ENCODE results near the gene C17orf107. TPM values are rescaled to one million over a fixed set of nuclear protein-coding genes. Genes with fewer than 3 reads are reported as not detected.
A peak's percentile ranks its signal among the peaks of the same experiment; 100 is the strongest.

The C17orf107 gene
- total and polyA plus RNA-seq, 2 experiments from 2014 or later = 3.9 to 8.8 TPM

- Histone ChIP-seq H3K9ac (peak overlapping the region; percentile 94), H3K36me3 (ENCODE audit: low read depth) (no peaks in the 10 kb centered on the region), H3K4me3 (peak overlapping the region; percentile 94), H2AFZ (peak overlapping the region; percentile 81), H3K79me2 (ENCODE audit: insufficient read depth) (peaks cover 57% of the 10 kb centered on the region), H3K4me2 (ENCODE audit: unreplicated experiment) (peak overlapping the region; percentile 92), H3K4me1 (ENCODE audit: insufficient read depth) (peaks cover 17% of the 10 kb centered on the region), H3K27me3 (replicated peaks; ENCODE audit: insufficient read depth) (no peaks in the 10 kb centered on the region), H3F3A (ENCODE audit: insufficient read depth) (peaks cover 36% of the 10 kb centered on the region), H3K9me2 (ENCODE audit: insufficient read depth) (no peaks in the 10 kb centered on the region), H4K20me1 (ENCODE audit: insufficient read depth) (0 out of 2 replicates have a peak, but pooled peaks cover 1% of the 10 kb centered on the region), H3K27ac (peak overlapping the region; percentile 80), H3K9me3 (ENCODE audit: low read depth) (no peaks in the 10 kb centered on the region)
- TF ChIP-seq EZH2 (IDR thresholded peaks at IDR 0.05; ENCODE audit: insufficient read depth, poor library complexity, severe bottlenecking) (no peak), EZH2phosphoT487 (IDR thresholded peaks at IDR 0.05; ENCODE audit: insufficient read depth, low read depth) (no peak)
- DNase-seq = peak; percentile 55
- WGBS, 2 experiments (ENCODE audit: low coverage in 1 of 2, low lambda C conversion rate in 2 of 2, missing lambda C conversion rate in 2 of 2) = 1 to 3% methylated on average over 15 to 16 of the region's 16 CpGs
- in situ Hi-C loops (cut with MboI) = no loop called here
Observed at GRCh38 chr17:4939546-4939795, 40.1 kb downstream of the C17orf107 start.

- H3K27ac ChIP-seq = peak within 1 kb of the TSS; percentile 80
- peaks cover 41% of the 10 kb centered on the region for H3F3A ChIP-seq (ENCODE audit: insufficient read depth)
- H2AFZ ChIP-seq = peak within 1 kb of the TSS; percentile 81
- H3K9me3 ChIP-seq (ENCODE audit: low read depth) = no peaks in the 10 kb centered on the region
- WGBS, 2 experiments (ENCODE audit: low coverage in 1 of 2, low lambda C conversion rate in 2 of 2, missing lambda C conversion rate in 2 of 2) = 1 to 2% methylated on average over 59 to 72 of the region's 72 CpGs
- H3K79me2 ChIP-seq (ENCODE audit: insufficient read depth) = peaks cover 62% of the 10 kb centered on the region
- H4K20me1 ChIP-seq (ENCODE audit: insufficient read depth) = 0 out of 2 replicates have a peak, but pooled peaks cover 6% of the 10 kb centered on the region
- no peaks in the 10 kb centered on the region for H3K27me3 ChIP-seq (replicated peaks; ENCODE audit: insufficient read depth)
- TF ChIP-seq EZH2phosphoT487 (IDR thresholded peaks at IDR 0.05; ENCODE audit: insufficient read depth, low read depth) (no peak), EZH2 (IDR thresholded peaks at IDR 0.05; ENCODE audit: insufficient read depth, poor library complexity, severe bottlenecking) (no peak)
- DNase-seq = peak; percentile 100
- in situ Hi-C loops (cut with MboI) = no loop called here
- no peaks in the 10 kb centered on the region for H3K9me2 ChIP-seq (ENCODE audit: insufficient read depth)
- H3K4me1 ChIP-seq (ENCODE audit: insufficient read depth) = peaks cover 22% of the 10 kb centered on the region
- H3K36me3 ChIP-seq (ENCODE audit: low read depth) = no peaks in the 10 kb centered on the region
- peak within 1 kb of the TSS; percentile 94 for H3K9ac ChIP-seq
- H3K4me2 ChIP-seq (ENCODE audit: unreplicated experiment) = peak within 1 kb of the TSS; percentile 93
- peak within 1 kb of the TSS; percentile 94 for H3K4me3 ChIP-seq
Observed at GRCh38 chr17:4939796-4940554, 40.6 kb downstream of the C17orf107 start, which contains the start of the genes RNF167 and SLC25A11. TSS of gene RNF167 (plus strand) at chr17:4940268. CDS start at chr17:4940910, 642 bp downstream. TSS of gene SLC25A11 (minus strand) at chr17:4940046. CDS start at chr17:4939910, 136 bp downstream.

DNA sequence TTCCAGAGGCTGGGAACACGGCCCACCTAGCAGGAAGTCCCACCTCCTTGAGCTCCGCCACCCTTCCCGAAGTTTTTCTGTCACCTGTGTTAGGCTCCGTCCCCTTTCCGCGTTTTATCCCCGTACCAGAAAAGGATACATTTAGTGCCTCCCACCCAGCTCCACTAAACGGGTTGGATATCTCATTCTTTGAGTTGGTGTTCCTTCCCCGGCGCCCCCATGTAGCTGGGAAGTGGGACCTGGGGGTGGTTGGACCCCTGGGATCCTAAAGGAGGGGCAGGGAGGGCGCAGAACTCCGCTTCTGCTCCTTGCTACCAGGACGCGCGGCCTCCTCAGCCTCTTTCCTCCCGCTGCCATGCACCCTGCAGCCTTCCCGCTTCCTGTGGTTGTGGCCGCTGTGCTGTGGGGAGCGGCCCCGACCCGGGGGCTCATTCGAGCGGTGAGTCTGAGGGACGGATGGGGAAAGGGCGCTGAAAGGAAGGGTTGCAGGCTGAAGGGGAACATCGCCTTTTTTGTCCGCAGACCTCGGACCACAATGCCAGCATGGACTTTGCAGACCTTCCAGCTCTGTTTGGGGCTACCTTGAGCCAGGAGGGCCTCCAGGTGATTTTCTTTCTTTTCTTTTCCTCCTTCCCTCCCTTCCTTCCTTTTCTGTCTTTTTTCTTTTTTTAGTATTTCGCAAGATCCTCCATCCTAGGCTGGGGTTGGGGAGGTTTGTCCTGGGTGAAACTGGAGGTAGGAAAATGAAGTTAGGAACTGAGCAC is 41.4 kb downstream of the C17orf107 start:
- Histone ChIP-seq H3K9me2 (ENCODE audit: insufficient read depth) (no peaks in the 10 kb centered on the region), H3K4me1 (ENCODE audit: insufficient read depth) (peaks cover 28% of the 10 kb centered on the region), H4K20me1 (ENCODE audit: insufficient read depth) (peaks cover 6% of the 10 kb centered on the region; the same call in 1 of the 2 replicates), H3K36me3 (ENCODE audit: low read depth) (peaks cover 3% of the 10 kb centered on the region; the same call in 1 of the 2 replicates), H3K4me3 (peak overlapping the region; percentile 94), H3K27me3 (replicated peaks; ENCODE audit: insufficient read depth) (no peaks in the 10 kb centered on the region), H2AFZ (peak overlapping the region; percentile 81), H3K27ac (peak overlapping the region; percentile 80), H3F3A (ENCODE audit: insufficient read depth) (peaks cover 47% of the 10 kb centered on the region), H3K9ac (peak overlapping the region; percentile 94), H3K4me2 (ENCODE audit: unreplicated experiment) (peak overlapping the region; percentile 93), H3K9me3 (ENCODE audit: low read depth) (no peaks in the 10 kb centered on the region), H3K79me2 (ENCODE audit: insufficient read depth) (peaks cover 70% of the 10 kb centered on the region)
- in situ Hi-C loops (cut with MboI) = no loop called here
- DNase-seq = peak; percentile 91
- 1 to 2% methylated on average over 27 to 29 of the region's 29 CpGs for WGBS, 2 experiments (ENCODE audit: low coverage in 1 of 2, low lambda C conversion rate in 2 of 2, missing lambda C conversion rate in 2 of 2)
- TF ChIP-seq EZH2phosphoT487 (IDR thresholded peaks at IDR 0.05; ENCODE audit: insufficient read depth, low read depth) = no peak
- no peak for TF ChIP-seq EZH2 (IDR thresholded peaks at IDR 0.05; ENCODE audit: insufficient read depth, poor library complexity, severe bottlenecking)

- H3K9me2 ChIP-seq (ENCODE audit: insufficient read depth) = no peaks in the 10 kb centered on the region
- peaks cover 29% of the 10 kb centered on the region for H3K4me1 ChIP-seq (ENCODE audit: insufficient read depth)
- H3K4me3 ChIP-seq = peak overlapping the region; percentile 94
- H3K9ac ChIP-seq = peak overlapping the region; percentile 94
- H3K4me2 ChIP-seq (ENCODE audit: unreplicated experiment) = peak overlapping the region; percentile 93
- no peak for TF ChIP-seq EZH2 (IDR thresholded peaks at IDR 0.05; ENCODE audit: insufficient read depth, poor library complexity, severe bottlenecking)
- TF ChIP-seq EZH2phosphoT487 (IDR thresholded peaks at IDR 0.05; ENCODE audit: insufficient read depth, low read depth) = no peak
- peaks cover 51% of the 10 kb centered on the region for H3F3A ChIP-seq (ENCODE audit: insufficient read depth)
- peaks cover 5% of the 10 kb centered on the region for H3K36me3 ChIP-seq (ENCODE audit: low read depth)
- peaks cover 6% of the 10 kb centered on the region; the same call in 1 of the 2 replicates for H4K20me1 ChIP-seq (ENCODE audit: insufficient read depth)
- peak overlapping the region; percentile 81; the same call in 1 of the 2 replicates for H2AFZ ChIP-seq
- H3K27ac ChIP-seq = peak overlapping the region; percentile 80
- no peaks in the 10 kb centered on the region for H3K9me3 ChIP-seq (ENCODE audit: low read depth)
- no peak for DNase-seq
- in situ Hi-C loops (cut with MboI) = no loop called here
- H3K27me3 ChIP-seq (replicated peaks; ENCODE audit: insufficient read depth) = no peaks in the 10 kb centered on the region
- WGBS, 2 experiments (ENCODE audit: low coverage in 1 of 2, low lambda C conversion rate in 2 of 2, missing lambda C conversion rate in 2 of 2) = 34 to 48% methylated on average over 4 of the region's 4 CpGs
- peaks cover 75% of the 10 kb centered on the region for H3K79me2 ChIP-seq (ENCODE audit: insufficient read depth)
Observed at GRCh38 chr17:4941319-4941610, 41.9 kb downstream of the C17orf107 start.
